ENCODE data around the gene FSD2. TPM values are rescaled to one million over a fixed set of nuclear protein-coding genes. Genes with fewer than 3 reads are reported as not detected.

Gene FSD2
- total RNA-seq, 1 donor from 2014 or later: not detected

DNA sequence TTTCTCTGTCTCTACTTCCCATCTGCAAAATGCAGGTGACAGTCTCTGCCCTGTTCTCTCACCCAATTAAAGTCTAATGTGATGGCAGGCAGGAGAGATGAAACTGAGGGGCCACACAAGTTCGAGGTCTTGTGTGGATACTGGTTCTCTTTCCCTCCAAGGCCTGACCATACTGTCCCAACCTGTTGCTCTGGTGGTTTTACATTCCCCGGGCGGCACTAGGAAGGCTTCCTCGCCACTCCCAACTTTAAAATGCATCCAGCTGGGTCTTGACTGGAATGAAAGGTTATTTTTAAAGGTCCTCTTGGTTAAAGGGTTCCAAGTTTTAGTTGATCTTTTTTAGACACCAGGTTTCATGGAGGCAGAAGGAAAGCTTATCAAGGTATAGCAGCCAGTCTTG is 40.8 kb upstream of the FSD2 start:
- Mint-ChIP-seq H3K27ac (no peak overlapping the region), H3K4me3 (ENCODE audit: low read depth) (no peak overlapping the region), H3K9me3 (ENCODE audit: low read depth) (no peaks in the 10 kb centered on the region), H3K4me1 (ENCODE audit: low read depth) (peaks cover 9% of the 10 kb centered on the region), H3K36me3 (ENCODE audit: insufficient read depth) (peaks cover 7% of the 10 kb centered on the region), H3K27me3 (no peaks in the 10 kb centered on the region)
- DNase-seq (ENCODE audit: low spot score, unreplicated experiment): no peak
- TF ChIP-seq, protein P1, sequence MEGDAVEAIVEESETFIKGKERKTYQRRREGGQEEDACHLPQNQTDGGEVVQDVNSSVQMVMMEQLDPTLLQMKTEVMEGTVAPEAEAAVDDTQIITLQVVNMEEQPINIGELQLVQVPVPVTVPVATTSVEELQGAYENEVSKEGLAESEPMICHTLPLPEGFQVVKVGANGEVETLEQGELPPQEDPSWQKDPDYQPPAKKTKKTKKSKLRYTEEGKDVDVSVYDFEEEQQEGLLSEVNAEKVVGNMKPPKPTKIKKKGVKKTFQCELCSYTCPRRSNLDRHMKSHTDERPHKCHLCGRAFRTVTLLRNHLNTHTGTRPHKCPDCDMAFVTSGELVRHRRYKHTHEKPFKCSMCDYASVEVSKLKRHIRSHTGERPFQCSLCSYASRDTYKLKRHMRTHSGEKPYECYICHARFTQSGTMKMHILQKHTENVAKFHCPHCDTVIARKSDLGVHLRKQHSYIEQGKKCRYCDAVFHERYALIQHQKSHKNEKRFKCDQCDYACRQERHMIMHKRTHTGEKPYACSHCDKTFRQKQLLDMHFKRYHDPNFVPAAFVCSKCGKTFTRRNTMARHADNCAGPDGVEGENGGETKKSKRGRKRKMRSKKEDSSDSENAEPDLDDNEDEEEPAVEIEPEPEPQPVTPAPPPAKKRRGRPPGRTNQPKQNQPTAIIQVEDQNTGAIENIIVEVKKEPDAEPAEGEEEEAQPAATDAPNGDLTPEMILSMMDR (IDR thresholded peaks at IDR 0.05; ENCODE audit: unreplicated experiment): no peak

DNA sequence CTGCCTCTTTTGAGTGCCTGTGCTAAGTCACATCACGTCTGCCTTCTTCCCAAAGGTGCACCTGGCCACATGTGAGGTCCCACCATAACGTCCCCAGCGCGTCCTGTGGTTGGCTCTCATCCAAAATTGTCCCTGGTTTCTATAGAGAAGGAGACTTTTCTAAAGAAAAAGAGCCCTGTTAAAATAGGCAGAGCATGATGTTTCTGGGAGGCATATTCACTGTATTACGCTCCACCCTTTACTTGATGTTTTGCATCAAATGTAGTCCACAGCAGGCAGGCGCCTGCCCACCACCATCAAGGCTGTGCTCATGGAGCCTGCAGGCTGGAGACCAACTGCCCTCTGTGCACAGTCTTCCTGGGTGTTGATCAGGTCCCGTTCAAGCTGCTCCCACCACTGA is 39.8 kb upstream of the FSD2 start:
- Mint-ChIP-seq H3K36me3 (ENCODE audit: insufficient read depth) (peaks cover 7% of the 10 kb centered on the region), H3K4me3 (ENCODE audit: low read depth) (no peak overlapping the region), H3K27ac (no peak overlapping the region), H3K4me1 (ENCODE audit: low read depth) (peaks cover 9% of the 10 kb centered on the region), H3K27me3 (no peaks in the 10 kb centered on the region), H3K9me3 (ENCODE audit: low read depth) (no peaks in the 10 kb centered on the region)
- TF ChIP-seq, protein P1 (IDR thresholded peaks at IDR 0.05; ENCODE audit: unreplicated experiment): no peak
- DNase-seq (ENCODE audit: low spot score, unreplicated experiment): no peak

DNA sequence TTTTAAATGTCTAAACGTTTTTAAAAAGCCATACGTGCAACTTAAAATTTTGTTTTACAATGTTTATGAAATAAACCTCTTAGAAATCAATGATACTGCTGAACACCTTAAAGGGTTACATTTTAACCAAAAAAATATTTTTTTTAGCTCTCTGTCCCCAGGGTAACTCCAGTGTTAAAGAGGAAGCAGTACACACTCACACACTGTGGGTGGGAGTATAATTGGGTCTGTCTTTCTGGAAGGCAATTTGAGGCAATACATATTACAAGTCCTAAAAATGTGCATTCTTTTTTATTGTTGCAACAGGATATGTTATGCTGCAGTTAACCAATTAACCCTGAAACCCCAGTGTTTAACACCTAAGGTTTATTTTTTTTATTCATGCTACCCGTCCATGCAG is 37.7 kb upstream of the FSD2 start:
- TF ChIP-seq, protein P1 (IDR thresholded peaks at IDR 0.05; ENCODE audit: unreplicated experiment): no peak
- Mint-ChIP-seq H3K27me3 (no peaks in the 10 kb centered on the region), H3K9me3 (ENCODE audit: low read depth) (peaks cover 2% of the 10 kb centered on the region), H3K4me3 (ENCODE audit: low read depth) (no peak overlapping the region), H3K4me1 (ENCODE audit: low read depth) (no peaks in the 10 kb centered on the region), H3K36me3 (ENCODE audit: insufficient read depth) (peaks cover 10% of the 10 kb centered on the region), H3K27ac (no peak overlapping the region)
- DNase-seq (ENCODE audit: low spot score, unreplicated experiment): no peak

DNA sequence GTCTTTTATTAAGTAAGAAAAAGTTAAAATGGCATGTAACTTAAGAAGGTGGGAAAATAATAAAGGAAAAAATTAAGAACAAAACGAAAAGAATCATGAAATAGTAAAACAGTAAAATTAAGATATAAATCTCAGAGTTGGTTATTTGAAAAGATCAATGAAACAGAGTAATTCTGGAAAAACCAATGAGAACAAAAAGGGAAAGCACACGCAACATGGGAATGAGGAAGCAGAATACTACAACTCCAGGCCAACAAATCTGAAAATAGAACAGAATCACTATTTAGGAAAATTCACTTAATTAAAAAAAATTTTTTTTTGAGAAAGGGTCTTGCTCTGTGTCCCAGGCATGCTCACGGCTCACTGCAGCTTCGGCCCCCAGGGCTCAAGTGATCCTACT is 34.3 kb upstream of the FSD2 start:
- TF ChIP-seq, protein P1 (IDR thresholded peaks at IDR 0.05; ENCODE audit: unreplicated experiment): no peak

DNA sequence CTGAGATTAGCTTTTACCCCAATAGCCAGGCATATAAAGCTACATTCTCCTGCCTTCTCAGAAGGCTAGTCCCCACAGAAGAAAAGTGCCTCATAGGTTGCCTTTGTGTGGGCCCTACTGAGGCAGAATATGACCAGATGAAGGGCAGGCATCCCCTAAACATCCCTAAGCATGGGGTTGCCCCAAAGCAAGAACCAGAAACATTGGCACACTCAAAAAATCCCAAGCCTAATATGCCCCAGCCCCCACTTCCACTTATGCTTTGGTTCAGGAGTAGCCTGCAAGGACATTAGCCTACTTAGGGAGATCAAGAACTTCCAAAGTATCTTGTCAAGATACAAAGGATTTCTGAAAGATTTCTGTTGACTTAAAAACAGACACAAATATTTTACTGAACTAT is 33.3 kb upstream of the FSD2 start:
- TF ChIP-seq, protein P1 (IDR thresholded peaks at IDR 0.05; ENCODE audit: unreplicated experiment): no peak
- H3K27ac Mint-ChIP-seq: no peak overlapping the region

More for the DNA sequence above, 34.3 kb upstream of the FSD2 start:
- Mint-ChIP-seq H3K27me3 (no peaks in the 10 kb centered on the region), H3K36me3 (ENCODE audit: insufficient read depth) (peaks cover 35% of the 10 kb centered on the region), H3K4me3 (ENCODE audit: low read depth) (no peak overlapping the region), H3K4me1 (ENCODE audit: low read depth) (no peaks in the 10 kb centered on the region), H3K9me3 (ENCODE audit: low read depth) (peaks cover 2% of the 10 kb centered on the region), H3K27ac (no peak overlapping the region)
- no peak for DNase-seq (ENCODE audit: low spot score, unreplicated experiment)

More for the DNA sequence above, 33.3 kb upstream of the FSD2 start:
- no peak overlapping the region for H3K4me3 Mint-ChIP-seq (ENCODE audit: low read depth)
- peaks cover 37% of the 10 kb centered on the region for H3K36me3 Mint-ChIP-seq (ENCODE audit: insufficient read depth)
- no peaks in the 10 kb centered on the region for H3K27me3 Mint-ChIP-seq
- DNase-seq (ENCODE audit: low spot score, unreplicated experiment): no peak
- H3K9me3 Mint-ChIP-seq (ENCODE audit: low read depth): peaks cover 2% of the 10 kb centered on the region
- H3K4me1 Mint-ChIP-seq (ENCODE audit: low read depth): no peaks in the 10 kb centered on the region
